Measurements from ENCODE around the gene CDRT15. TPM values are rescaled to one million over a fixed set of nuclear protein-coding genes. Genes with fewer than 3 reads are reported as not detected.
"Not testable (repeated sequence)": the region's sequence is repeated elsewhere in the genome, so short reads cannot be mapped to it uniquely, and the experiment has no call there.

The CDRT15 gene
- polyA plus RNA-seq, 4 donors, result 0.37 to 0.81 (median 0.49) TPM; not detected in 1

DNA sequence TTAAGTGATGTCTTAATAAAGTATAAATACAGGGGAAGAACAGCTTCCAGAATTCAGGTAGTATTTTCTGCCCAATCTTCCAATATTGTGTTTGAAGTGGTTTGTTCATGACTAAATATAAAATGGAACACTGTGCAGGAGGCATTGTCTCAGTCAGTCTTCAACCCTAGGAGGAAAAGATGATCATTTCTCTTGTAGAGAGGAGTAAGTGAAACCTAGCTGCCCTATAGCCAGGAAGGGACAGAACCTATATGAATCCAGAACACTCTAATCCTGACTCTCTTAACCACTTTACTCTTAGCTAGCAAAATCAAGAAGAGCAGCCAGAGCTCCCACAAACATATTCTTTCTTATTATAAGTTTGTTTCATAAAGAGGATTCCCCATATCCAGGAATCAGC is 45.2 kb downstream of the CDRT15 start:
- not testable (repeated sequence) for DNase-seq (ENCODE audit: low read depth in 4 of 4, low spot score in 3 of 4)

DNA sequence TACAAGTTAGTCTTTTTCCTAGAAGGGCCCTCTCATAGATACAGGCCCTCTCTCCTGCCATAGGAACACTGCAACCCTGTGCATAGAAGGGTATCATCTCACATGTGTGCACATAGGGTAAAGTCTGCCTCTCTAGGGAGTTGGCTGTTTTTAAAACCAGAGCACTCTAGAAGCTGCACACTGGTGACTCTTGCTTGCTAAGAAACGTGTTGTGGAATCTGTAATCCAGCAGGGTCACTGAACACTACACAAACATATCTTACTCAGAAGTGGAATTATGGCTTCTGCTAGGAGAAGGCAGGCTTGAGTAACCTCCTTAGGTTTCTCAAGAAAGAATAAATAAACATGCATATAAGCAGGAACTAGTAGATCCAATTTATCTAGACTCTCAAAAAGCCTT is 45.9 kb downstream of the CDRT15 start:
- DNase-seq (ENCODE audit: low read depth in 4 of 4, low spot score in 3 of 4), result not testable (repeated sequence)

DNA sequence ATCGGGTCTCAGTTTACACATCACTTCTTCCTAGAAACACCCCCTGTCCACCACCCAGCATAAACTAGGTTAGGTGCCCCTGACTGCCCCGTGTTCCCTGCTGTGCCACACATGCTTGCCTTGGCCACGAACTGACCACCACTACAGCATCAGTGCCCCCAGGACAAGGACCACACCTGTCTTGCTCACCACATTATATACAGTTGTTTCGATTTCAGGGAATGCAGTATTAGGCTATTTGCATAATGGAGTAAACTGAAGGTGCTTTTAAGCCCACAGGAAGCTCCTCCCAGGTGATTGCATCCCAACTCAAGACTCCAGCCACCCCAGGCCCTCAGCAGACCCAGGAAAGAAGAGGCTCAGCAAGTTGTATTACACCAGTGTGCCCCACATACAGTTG is 50.2 kb downstream of the CDRT15 start:
- DNase-seq (ENCODE audit: low read depth in 4 of 4, low spot score in 3 of 4), result not testable (repeated sequence)

Other genes starting within 250 kb of the CDRT15 start
- 10 to 100 TPM; 16.8 to 20.1 (median 18.5) TPM for gene COX10, start 167.4 kb downstream of the CDRT15 start, polyA plus RNA-seq (ENCODE audit: insufficient read length in 4 of 4)
- 10 to 100 TPM; 25.1 to 32.7 (median 27.2) TPM for gene HS3ST3B1, start 64.2 kb upstream of the CDRT15 start, polyA plus RNA-seq (ENCODE audit: insufficient read length in 4 of 4)

Data from right renal pelvis (tissue), 4 donors.